K562 (cell line): Measurements from ENCODE around the gene PIGB. TPM values are rescaled to one million over a fixed set of nuclear protein-coding genes. Genes with fewer than 3 reads are reported as not detected.
A peak's percentile ranks its signal among the peaks of the same experiment; 100 is the strongest.

Experiments
- ARID2 ChIP-seq: fragments of 450-650 bp; IDR thresholded peaks from 2 replicates; pipeline ENCODE4 v1.6.1; 2017; ENCODE audit warnings: antibody characterized with exemption, mild to moderate bottlenecking
- BRD4 ChIP-seq: fragments of 200-600 bp; sonication (generic); IDR thresholded peaks from 2 replicates; pipeline ENCODE4 v1.6.1; 2017; ENCODE audit warnings: inconsistent platforms
- DNMT1 ChIP-seq: fragments of 450-650 bp; IDR thresholded peaks from 2 replicates; pipeline ENCODE4 v1.6.1; 2016; ENCODE audit warnings: antibody characterized with exemption, mild to moderate bottlenecking
- ETV5 ChIP-seq: sonication (generic); formaldehyde crosslinking; IDR thresholded peaks from 2 replicates; pipeline ENCODE4 v1.4.0; 2020; ENCODE audit warnings: low read depth, mild to moderate bottlenecking, missing genetic modification reagents
- ETV6 ChIP-seq, 3 experiments: fragments of 150-350 bp in 1 of 3; sonication (generic) in 1 of 3; formaldehyde crosslinking in 1 of 3; IDR thresholded peaks; 2 replicates each; pipeline versions ENCODE4 v1.6.1 to v1.8.0; 2014 to 2022; ENCODE audit warnings: borderline replicate concordance in 2 of 3, low read depth in 2 of 3, antibody characterized with exemption in 1 of 3, low read length in 1 of 3, mild to moderate bottlenecking in 1 of 3, missing genetic modification reagents in 1 of 3
- FOXO4 ChIP-seq: fragments of 450-650 bp; formaldehyde crosslinking; IDR thresholded peaks from 2 replicates; pipeline ENCODE4 v1.4.0; 2020; ENCODE audit warnings: mild to moderate bottlenecking, moderate library complexity
- HDAC2 ChIP-seq: fragments of 450-650 bp; IDR thresholded peaks from 2 replicates; pipeline ENCODE4 v1.6.1; 2016; ENCODE audit warnings: mild to moderate bottlenecking
- NRF1 ChIP-seq, 2 experiments: fragments of 450-650 bp; IDR thresholded peaks in 1 of 2; conservative IDR thresholded peaks in 1 of 2; 2 replicates each; pipeline ENCODE4 v1.6.1; 2014; ENCODE audit warnings: mild to moderate bottlenecking in 2 of 2
- RAD21 ChIP-seq, 2 experiments: fragments of 250-450 bp in 1 of 2; fragments of 450-650 bp in 1 of 2; sonication (Bioruptor Pico) in 1 of 2; formaldehyde crosslinking in 1 of 2; IDR thresholded peaks in 1 of 2; conservative IDR thresholded peaks in 1 of 2; 2 replicates each; pipeline versions ENCODE4 v1.4.0 to v1.8.0; 2020 to 2022; ENCODE audit warnings: mild to moderate bottlenecking in 2 of 2, moderate library complexity in 1 of 2
- SOX6 ChIP-seq: fragments of 450-650 bp; IDR thresholded peaks from 2 replicates; pipeline ENCODE4 v1.6.1; 2014; ENCODE audit warnings: mild to moderate bottlenecking
- TCF7L2 ChIP-seq: fragments of 150-350 bp; IDR thresholded peaks from 2 replicates; pipeline ENCODE4 v1.6.1; 2016; ENCODE audit warnings: low read depth, mild to moderate bottlenecking, low read length, moderate library complexity
- ZNF133 ChIP-seq: fragments of 250-450 bp; sonication (Bioruptor Pico); IDR thresholded peaks from 2 replicates; pipeline ENCODE4 v1.4.0; 2020; ENCODE audit warnings: mild to moderate bottlenecking
- ZNF212 ChIP-seq: fragments of 450-650 bp; formaldehyde crosslinking; IDR thresholded peaks from 2 replicates; pipeline ENCODE4 v1.4.0; 2020; ENCODE audit warnings: mild to moderate bottlenecking
- ZNF609 ChIP-seq: sonication (generic); formaldehyde crosslinking; IDR thresholded peaks from 2 replicates; pipeline ENCODE4 v1.8.1; 2023; ENCODE audit warnings: missing genetic modification reagents, mild to moderate bottlenecking, borderline replicate concordance
- ZNF699 ChIP-seq: fragments of 250-450 bp; sonication (Bioruptor Pico); IDR thresholded peaks from 2 replicates; pipeline ENCODE4 v1.8.0; 2021; ENCODE audit warnings: mild to moderate bottlenecking, moderate library complexity; ENCODE audit not compliant: insufficient replicate concordance
- polyA plus RNA-seq, 8 experiments: library from polyadenylated mRNA; depleted of rRNA in 4 of 8; stranded (reverse) in 5 of 8; unstranded in 3 of 8; fragments of >200 nt; fragmentation: Nextera tagmentation in 2 of 8; fragmentation: Illumina TruSeq in 1 of 8; extraction: Ambion mirVana in 2 of 8; extraction: Trizol in 1 of 8; gene quantifications; 2 replicates each; pipeline versions ENCODE4 v1.2.1 to v1.2.3, GENCODE V29; 2011 to 2014; ENCODE audit warnings: inconsistent platforms in 1 of 8, missing spikeins in 1 of 8
- total RNA-seq, 7 experiments: library from RNA; depleted of rRNA in 6 of 7; stranded (reverse); fragments of >200 nt in 6 of 7; fragmentation: Illumina TruSeq in 2 of 7; extraction: Trizol in 2 of 7; gene quantifications; 2 replicates each; pipeline versions ENCODE4 v1.2.1 to v1.2.3, GENCODE V29; 2011 to 2021; ENCODE audit warnings: low replicate concordance in 1 of 7
- TF ChIP-seq, protein P1 (sequence below): fragments of 150-350 bp; conservative IDR thresholded peaks from 2 replicates; pipeline ENCODE4 v1.6.1; 2014; ENCODE audit warnings: low read length
- TF ChIP-seq, protein P2 (sequence below): fragments of 450-650 bp; formaldehyde crosslinking; IDR thresholded peaks from 2 replicates; pipeline ENCODE4 v1.4.0; 2020; ENCODE audit warnings: mild to moderate bottlenecking, moderate library complexity

PIGB gene
- total and polyA plus RNA-seq, 9 of the 15 experiments (the other 6 are each of a cell fraction or from before 2014, with no cell fraction given), result 9.9 to 32.3 (median 18.2) TPM

DNA sequence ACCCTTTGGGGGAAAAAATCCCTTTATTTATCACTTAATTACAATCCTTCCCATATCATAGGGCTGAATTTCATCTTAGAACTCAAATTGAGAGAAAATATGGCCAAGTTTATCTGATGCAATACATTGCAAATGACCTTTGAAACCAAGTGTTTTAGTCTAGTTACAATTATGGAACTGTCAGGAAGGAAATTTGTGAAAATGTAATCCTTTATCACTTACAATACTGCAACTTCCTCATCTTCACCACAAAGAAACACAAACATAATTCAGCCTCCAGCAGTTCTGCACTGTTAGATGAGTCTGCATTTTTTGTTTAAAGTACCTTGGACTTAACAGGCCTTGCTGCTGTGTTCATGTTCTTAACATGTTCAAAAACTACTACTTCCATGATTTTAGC lies 84.5 kb downstream of the PIGB start (continued):
- TF ChIP-seq ARID2, result no peak
- TF ChIP-seq BRD4, result no peak
- TF ChIP-seq ZNF133 (CRISPR knock-in tag), result no peak
- no peak for TF ChIP-seq ZNF699 (CRISPR knock-in tag)
- no peak for TF ChIP-seq HDAC2
- peak in 1 of 2 experiments; percentile 2; a peak in 1 of 4 replicates for TF ChIP-seq RAD21 (CRISPR knock-in tag; conservative IDR thresholded peaks at IDR 0.05 in 1 of 2, IDR thresholded peaks at IDR 0.05 in 1 of 2)
- TF ChIP-seq, protein P1, sequence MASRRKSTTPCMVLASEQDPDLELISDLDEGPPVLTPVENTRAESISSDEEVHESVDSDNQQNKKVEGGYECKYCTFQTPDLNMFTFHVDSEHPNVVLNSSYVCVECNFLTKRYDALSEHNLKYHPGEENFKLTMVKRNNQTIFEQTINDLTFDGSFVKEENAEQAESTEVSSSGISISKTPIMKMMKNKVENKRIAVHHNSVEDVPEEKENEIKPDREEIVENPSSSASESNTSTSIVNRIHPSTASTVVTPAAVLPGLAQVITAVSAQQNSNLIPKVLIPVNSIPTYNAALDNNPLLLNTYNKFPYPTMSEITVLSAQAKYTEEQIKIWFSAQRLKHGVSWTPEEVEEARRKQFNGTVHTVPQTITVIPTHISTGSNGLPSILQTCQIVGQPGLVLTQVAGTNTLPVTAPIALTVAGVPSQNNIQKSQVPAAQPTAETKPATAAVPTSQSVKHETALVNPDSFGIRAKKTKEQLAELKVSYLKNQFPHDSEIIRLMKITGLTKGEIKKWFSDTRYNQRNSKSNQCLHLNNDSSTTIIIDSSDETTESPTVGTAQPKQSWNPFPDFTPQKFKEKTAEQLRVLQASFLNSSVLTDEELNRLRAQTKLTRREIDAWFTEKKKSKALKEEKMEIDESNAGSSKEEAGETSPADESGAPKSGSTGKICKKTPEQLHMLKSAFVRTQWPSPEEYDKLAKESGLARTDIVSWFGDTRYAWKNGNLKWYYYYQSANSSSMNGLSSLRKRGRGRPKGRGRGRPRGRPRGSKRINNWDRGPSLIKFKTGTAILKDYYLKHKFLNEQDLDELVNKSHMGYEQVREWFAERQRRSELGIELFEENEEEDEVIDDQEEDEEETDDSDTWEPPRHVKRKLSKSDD, result no peak
- TF ChIP-seq, protein P2, sequence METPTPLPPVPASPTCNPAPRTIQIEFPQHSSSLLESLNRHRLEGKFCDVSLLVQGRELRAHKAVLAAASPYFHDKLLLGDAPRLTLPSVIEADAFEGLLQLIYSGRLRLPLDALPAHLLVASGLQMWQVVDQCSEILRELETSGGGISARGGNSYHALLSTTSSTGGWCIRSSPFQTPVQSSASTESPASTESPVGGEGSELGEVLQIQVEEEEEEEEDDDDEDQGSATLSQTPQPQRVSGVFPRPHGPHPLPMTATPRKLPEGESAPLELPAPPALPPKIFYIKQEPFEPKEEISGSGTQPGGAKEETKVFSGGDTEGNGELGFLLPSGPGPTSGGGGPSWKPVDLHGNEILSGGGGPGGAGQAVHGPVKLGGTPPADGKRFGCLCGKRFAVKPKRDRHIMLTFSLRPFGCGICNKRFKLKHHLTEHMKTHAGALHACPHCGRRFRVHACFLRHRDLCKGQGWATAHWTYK (CRISPR knock-in tag), result no peak
- TF ChIP-seq ZNF609 (CRISPR knock-in tag), result no peak
- no peak for TF ChIP-seq TCF7L2
- TF ChIP-seq SOX6, result peak; percentile 90
- TF ChIP-seq ETV6 (IDR thresholded peaks at IDR 0.05; ENCODE audit: borderline replicate concordance in 1 of 2, low read depth in 2 of 2, low read length in 1 of 2), result peak in 1 of 2 experiments; percentile 47; a peak in 1 of 4 replicates
- TF ChIP-seq ETV6 (CRISPR knock-in tag; IDR thresholded peaks at IDR 0.05; ENCODE audit: borderline replicate concordance), result no peak
- TF ChIP-seq ETV5 (CRISPR knock-in tag), result no peak
- TF ChIP-seq ZNF212 (CRISPR knock-in tag), result no peak
- TF ChIP-seq DNMT1, result no peak
- TF ChIP-seq NRF1 (conservative IDR thresholded peaks at IDR 0.05 in 1 of 2, IDR thresholded peaks at IDR 0.05 in 1 of 2), result no peak
- TF ChIP-seq FOXO4 (CRISPR knock-in tag), result no peak
